ENCODE results near the gene UGT1A10. TPM values are rescaled to one million over a fixed set of nuclear protein-coding genes. Genes with fewer than 3 reads are reported as not detected.
A peak's percentile ranks its signal among the peaks of the same experiment; 100 is the strongest.

UGT1A10 gene
- total and polyA plus RNA-seq, 2 of the 13 experiments (the other 11 are each of a cell fraction or from before 2014, with no cell fraction given): not detected

- in situ Hi-C loops (cut with HindIII; ENCODE audit: extremely low pct_ligation_motif_present, low pct_unique_long_range_greater_than_20kb) (no loop called here), intact Hi-C loops (cut with micrococcal nuclease; ENCODE audit: unreplicated experiment) (no loop called here)
- ATAC-seq (peak; percentile 65), DNase-seq (ENCODE audit: low spot score) (peak; percentile 28), FAIRE-seq (no peak)
- no peak overlapping the region for H3K4me3 ChIP-seq (replicated peaks in 1 of 3; ENCODE audit: insufficient read depth in 1 of 3, low read depth in 2 of 3, low read length in 3 of 3)
- H2AFZ ChIP-seq (ENCODE audit: low read length): no peak overlapping the region
- H3K36me3 ChIP-seq (replicated peaks in 1 of 2; ENCODE audit: control insufficient read depth in 1 of 2, insufficient read depth in 2 of 2, low read length in 2 of 2): no peaks in the 10 kb centered on the region
- no peak overlapping the region for H3K27ac ChIP-seq (ENCODE audit: extremely low read length, insufficient read depth, low read length)
- H3K9ac ChIP-seq (ENCODE audit: insufficient read depth, low read depth, low read length): no peak overlapping the region
- H3K4me1 ChIP-seq (ENCODE audit: insufficient read depth, low read length): peaks cover 23% of the 10 kb centered on the region
- no peaks in the 10 kb centered on the region for H3K79me2 ChIP-seq (ENCODE audit: insufficient read depth, low read length)
- H3K9me3 ChIP-seq (ENCODE audit: low read length): no peaks in the 10 kb centered on the region
- peaks cover 7 to 41% of the 10 kb centered on the region in 2 experiments; a peak in 4 of 5 replicates for H3K27me3 ChIP-seq (ENCODE audit: control insufficient read depth in 1 of 2, insufficient read depth in 2 of 2, low read length in 2 of 2)
- WGBS (ENCODE audit: low lambda C conversion rate): 38% methylated on average over 11 of the region's 11 CpGs
- no TSS peak for BruUV-seq (replicated peaks)
- peak overlapping the region; percentile 25; the same call in 1 of the 2 replicates for H3K4me2 ChIP-seq (ENCODE audit: low read depth, low read length)
- ChIA-PET CTCF (ENCODE audit: low intra/inter-chr PET ratio, low total read pairs) (no interaction called here), POLR2A (no interaction called here)
- no peaks in the 10 kb centered on the region for H4K20me1 ChIP-seq (ENCODE audit: insufficient read depth, low read length)
- TF ChIP-seq ARID4A (CRISPR knock-in tag; IDR thresholded peaks at IDR 0.05; ENCODE audit: borderline replicate concordance): 0 out of 2 replicates have a peak, but pooled peaks have one; percentile 6
- TF ChIP-seq KDM5B (CRISPR knock-in tag; IDR thresholded peaks at IDR 0.05; ENCODE audit: borderline replicate concordance): peak; percentile 41; the same call in 1 of the 2 replicates
- no peak for TF ChIP-seq SP5 (CRISPR knock-in tag; IDR thresholded peaks at IDR 0.05; ENCODE audit: borderline replicate concordance, low read depth)
- no peak for TF ChIP-seq ZNF816 (CRISPR knock-in tag; IDR thresholded peaks at IDR 0.05; ENCODE audit: borderline replicate concordance)
- 0 out of 2 replicates have a peak, but pooled peaks have one; percentile 40 for TF ChIP-seq HNF4G (IDR thresholded peaks at IDR 0.05; ENCODE audit: borderline replicate concordance, low read depth, low read length)
- TF ChIP-seq HNF4G (CRISPR knock-in tag; IDR thresholded peaks at IDR 0.05; ENCODE audit: borderline replicate concordance, low read depth): no peak
- peak; percentile 5; the same call in 1 of the 2 replicates for TF ChIP-seq ZNF225 (CRISPR knock-in tag; IDR thresholded peaks at IDR 0.05)
- no peak for TF ChIP-seq HOXD1 (CRISPR knock-in tag; IDR thresholded peaks at IDR 0.05)
- no peak for TF ChIP-seq TMF1 (CRISPR knock-in tag; IDR thresholded peaks at IDR 0.05; ENCODE audit: low read depth)
- no peak for TF ChIP-seq MIER3 (CRISPR knock-in tag; IDR thresholded peaks at IDR 0.05; ENCODE audit: borderline replicate concordance)
- 0 out of 2 replicates have a peak, but pooled peaks have one; percentile 6 for TF ChIP-seq RXRA (CRISPR knock-in tag; IDR thresholded peaks at IDR 0.05)
- TF ChIP-seq SALL1 (CRISPR knock-in tag; IDR thresholded peaks at IDR 0.05): 0 out of 2 replicates have a peak, but pooled peaks have one; percentile 24
- TF ChIP-seq ZNF558 (CRISPR knock-in tag; IDR thresholded peaks at IDR 0.05; ENCODE audit: borderline replicate concordance): peak; percentile 34; the same call in 1 of the 2 replicates
- TF ChIP-seq KDM1A (CRISPR knock-in tag; IDR thresholded peaks at IDR 0.05): 0 out of 2 replicates have a peak, but pooled peaks have one; percentile 39
- TF ChIP-seq ZNF142 (CRISPR knock-in tag; IDR thresholded peaks at IDR 0.05): no peak
Observed at GRCh38 chr2:233817995-233818638, 181.9 kb downstream of the UGT1A10 start.
